ENCODE results near the gene SEC14L1. TPM values are rescaled to one million over a fixed set of nuclear protein-coding genes. Genes with fewer than 3 reads are reported as not detected.

Gene SEC14L1
- total and polyA plus RNA-seq, 2 of the 8 experiments (the other 6 are each of a cell fraction or from before 2014, with no cell fraction given): 27.2 to 74.4 TPM

- no peak overlapping the region for H3K9ac ChIP-seq (replicated peaks in 1 of 4; ENCODE audit: extremely low read depth in 1 of 4, low read depth in 3 of 4, low read length in 3 of 4)
- peaks cover 0 to 4% (median 0%) of the 10 kb centered on the region in 4 experiments; a peak in 1 of 7 replicates for H3K4me1 ChIP-seq (replicated peaks in 1 of 4; ENCODE audit: control insufficient read depth in 3 of 4, insufficient read depth in 4 of 4, low read length in 3 of 4)
- H3K27me3 ChIP-seq (replicated peaks in 1 of 4; ENCODE audit: control insufficient read depth in 3 of 4, extremely low read depth in 1 of 4, insufficient read depth in 3 of 4, low read length in 3 of 4): no peaks in the 10 kb centered on the region
- H3K4me3 ChIP-seq (ENCODE audit: extremely low read depth in 1 of 4, insufficient read depth in 2 of 4, low read depth in 3 of 4, low read length in 4 of 4): no peak overlapping the region
- H3K4me2 ChIP-seq (ENCODE audit: insufficient read depth in 1 of 2, low read depth in 2 of 2, low read length in 2 of 2): no peak overlapping the region
- WGBS, 2 experiments (ENCODE audit: extremely low coverage in 1 of 2, insufficient coverage in 1 of 2, insufficient read length in 1 of 2, insufficient replicate concordance in 2 of 2, low coverage in 1 of 2, low lambda C conversion rate in 2 of 2, missing lambda C conversion rate in 1 of 2): 91% methylated on average over 26 of the region's 26 CpGs; no CpG with 5 or more reads in 1 of the 2 experiments
- CTCF ChIA-PET (ENCODE audit: partially characterized antibody): interaction anchor here (0.8 to 1.8 kb wide), 7 partner anchors 11 to 137 kb away, joined by 3 to 7 read pairs (median 4); no protein-coding TSS in a partner anchor
- DNase-seq (ENCODE audit: low read depth in 1 of 2, low spot score in 2 of 2): no peak
- TF ChIP-seq, protein P1, sequence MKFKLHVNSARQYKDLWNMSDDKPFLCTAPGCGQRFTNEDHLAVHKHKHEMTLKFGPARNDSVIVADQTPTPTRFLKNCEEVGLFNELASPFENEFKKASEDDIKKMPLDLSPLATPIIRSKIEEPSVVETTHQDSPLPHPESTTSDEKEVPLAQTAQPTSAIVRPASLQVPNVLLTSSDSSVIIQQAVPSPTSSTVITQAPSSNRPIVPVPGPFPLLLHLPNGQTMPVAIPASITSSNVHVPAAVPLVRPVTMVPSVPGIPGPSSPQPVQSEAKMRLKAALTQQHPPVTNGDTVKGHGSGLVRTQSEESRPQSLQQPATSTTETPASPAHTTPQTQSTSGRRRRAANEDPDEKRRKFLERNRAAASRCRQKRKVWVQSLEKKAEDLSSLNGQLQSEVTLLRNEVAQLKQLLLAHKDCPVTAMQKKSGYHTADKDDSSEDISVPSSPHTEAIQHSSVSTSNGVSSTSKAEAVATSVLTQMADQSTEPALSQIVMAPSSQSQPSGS (IDR thresholded peaks at IDR 0.05; ENCODE audit: low read length): no peak
- TF ChIP-seq ASH2L (IDR thresholded peaks at IDR 0.05; ENCODE audit: low read length) (no peak), ATF3 (IDR thresholded peaks at IDR 0.05; ENCODE audit: insufficient read depth, low read depth, low read length) (no peak)
- H3K14ac ChIP-seq (ENCODE audit: insufficient read length): no peak overlapping the region
- no peak overlapping the region for H2AFZ ChIP-seq (ENCODE audit: low read length)
- H3K36me3 ChIP-seq (ENCODE audit: control insufficient read depth in 2 of 4, insufficient read depth in 4 of 4, low read length in 3 of 4): no peaks in the 10 kb centered on the region; a peak in 1 of 8 replicates
- H3K4ac ChIP-seq (replicated peaks; ENCODE audit: insufficient read length, low read depth, low read length): no peak overlapping the region
- no peaks in the 10 kb centered on the region for H3K79me2 ChIP-seq (ENCODE audit: control insufficient read depth in 1 of 2, insufficient read depth in 2 of 2, low read length in 2 of 2)
- no peak overlapping the region for H2BK20ac ChIP-seq (ENCODE audit: low read length)
- no peaks in the 10 kb centered on the region for H4K20me1 ChIP-seq (replicated peaks in 1 of 2; ENCODE audit: control insufficient read depth in 1 of 2, insufficient read depth in 2 of 2, low read length in 2 of 2)
- no peaks in the 10 kb centered on the region for H3K9me3 ChIP-seq (ENCODE audit: insufficient read depth in 2 of 2, low read depth in 1 of 2, low read length in 1 of 2)
- H4K8ac ChIP-seq (ENCODE audit: extremely low read depth, insufficient read depth, low read length): no peak overlapping the region
- no peak overlapping the region for H3K56ac ChIP-seq (replicated peaks; ENCODE audit: insufficient read length, low read depth, low read length)
- no peak overlapping the region for H3K18ac ChIP-seq (ENCODE audit: extremely low read depth, low read length)
- POLR2A ChIA-PET (ENCODE audit: partially characterized antibody): interaction anchor here (1.2 kb wide), 1 partner anchor 11 kb away, joined by 3 read pairs; no protein-coding TSS in a partner anchor
- H4K91ac ChIP-seq (replicated peaks; ENCODE audit: insufficient read length, low read length): no peak overlapping the region
- no peak overlapping the region for H2BK15ac ChIP-seq (ENCODE audit: low read length)
- no peak overlapping the region for H2AK5ac ChIP-seq (ENCODE audit: low read depth, low read length)
- H2BK5ac ChIP-seq (ENCODE audit: low read depth, low read length): no peak overlapping the region
- no peak overlapping the region for H3K23ac ChIP-seq (ENCODE audit: insufficient read length)
- no peak overlapping the region for H2BK120ac ChIP-seq (replicated peaks; ENCODE audit: low read depth, low read length)
- H3K27ac ChIP-seq (ENCODE audit: low read depth, low read length): no peak overlapping the region
- H4K5ac ChIP-seq (ENCODE audit: insufficient read length, low read depth, low read length): no peak overlapping the region
- no peaks in the 10 kb centered on the region for H3K79me1 ChIP-seq (ENCODE audit: low read depth, low read length)
- H3K23me2 ChIP-seq (ENCODE audit: low read depth, low read length): no peaks in the 10 kb centered on the region
- FAIRE-seq: no peak
- no peak overlapping the region for H2BK12ac ChIP-seq (ENCODE audit: low read depth, low read length)
These were observed 83.1 kb downstream of the SEC14L1 start for GRCh38 chr17:77223642-77224420.
